HT-29 (cell line): ENCODE results near the gene SUCO. TPM values are rescaled to one million over a fixed set of nuclear protein-coding genes. Genes with fewer than 3 reads are reported as not detected.
"Not testable (repeated sequence)": the region's sequence is repeated elsewhere in the genome, so short reads cannot be mapped to it uniquely, and the experiment has no call there.

Experiments used
- DNase-seq: peaks from one replicate; pipeline ENCODE4 v3.0.0-alpha.2; 2015; ENCODE audit warnings: low spot score
- total RNA-seq: library from RNA; depleted of rRNA; stranded (reverse); fragments of >200 nt; shearing (Covaris generic); gene quantifications from 2 replicates; pipeline ENCODE4 v1.2.3, GENCODE V29; 2014

The SUCO gene
- total RNA-seq, 1 experiment from 2014 or later, result 13.9 TPM

- DNase-seq, result no peak
These were observed 33.4 kb downstream of the SUCO start for GRCh38 chr1:172566196-172566997.

GRCh38 chr1:172567720-172568119 is 34.8 kb downstream of the SUCO start:
- DNase-seq, result no peak

- no peak for DNase-seq
These were observed 41.1 kb downstream of the SUCO start for GRCh38 chr1:172574080-172574479.

- DNase-seq, result no peak
These were observed 45.6 kb downstream of the SUCO start for GRCh38 chr1:172578586-172578985.

- no peak for DNase-seq
These were observed 48.3 kb downstream of the SUCO start for GRCh38 chr1:172581273-172581672.

GRCh38 chr1:172581779-172582178 is 48.8 kb downstream of the SUCO start:
- DNase-seq, result no peak

GRCh38 chr1:172582889-172583288 is 49.9 kb downstream of the SUCO start:
- DNase-seq, result peak; percentile 34

GRCh38 chr1:172585348-172585747 is 52.4 kb downstream of the SUCO start:
- DNase-seq, result no peak

GRCh38 chr1:172585861-172586260 is 52.9 kb downstream of the SUCO start:
- no peak for DNase-seq

- peak; percentile 70 for DNase-seq
These were observed 55.6 kb downstream of the SUCO start for GRCh38 chr1:172588296-172589291.

- no peak for DNase-seq
These were observed 56.6 kb downstream of the SUCO start for GRCh38 chr1:172589553-172589952.

GRCh38 chr1:172591429-172591828 is 58.5 kb downstream of the SUCO start:
- not testable (repeated sequence) for DNase-seq

- DNase-seq, result not testable (repeated sequence)
These were observed 62.1 kb downstream of the SUCO start for GRCh38 chr1:172595066-172595465.

GRCh38 chr1:172596782-172597181 is 63.8 kb downstream of the SUCO start:
- not testable (repeated sequence) for DNase-seq

- DNase-seq, result no peak
These were observed 67.0 kb downstream of the SUCO start for GRCh38 chr1:172599912-172600311.

- peak; percentile 30 for DNase-seq
These were observed 67.7 kb downstream of the SUCO start for GRCh38 chr1:172600615-172601014.

GRCh38 chr1:172601046-172601630 is 68.2 kb downstream of the SUCO start:
- DNase-seq, result no peak

- DNase-seq, result no peak
These were observed 69.8 kb downstream of the SUCO start for GRCh38 chr1:172602706-172603105.

GRCh38 chr1:172603816-172604215 is 70.9 kb downstream of the SUCO start:
- no peak for DNase-seq

GRCh38 chr1:172605641-172606040 is 72.7 kb downstream of the SUCO start:
- no peak for DNase-seq

- no peak for DNase-seq
These were observed 74.2 kb downstream of the SUCO start for GRCh38 chr1:172607145-172607544.

GRCh38 chr1:172608098-172608601 is 75.2 kb downstream of the SUCO start:
- no peak for DNase-seq
